Hippocampal formation (tissue), 2 donors: ENCODE data around the gene FGF8.

ENCODE experiments used
- DNase-seq, 2 donors: peaks; one replicate each; lab custom pipeline; 2025; lab: John Stamatoyannopoulos, UW

The FGF8 gene

GRCh38 chr10:101768791-101769170 is 7.1 kb downstream of the FGF8 start:
- no peak for DNase-seq

DNA sequence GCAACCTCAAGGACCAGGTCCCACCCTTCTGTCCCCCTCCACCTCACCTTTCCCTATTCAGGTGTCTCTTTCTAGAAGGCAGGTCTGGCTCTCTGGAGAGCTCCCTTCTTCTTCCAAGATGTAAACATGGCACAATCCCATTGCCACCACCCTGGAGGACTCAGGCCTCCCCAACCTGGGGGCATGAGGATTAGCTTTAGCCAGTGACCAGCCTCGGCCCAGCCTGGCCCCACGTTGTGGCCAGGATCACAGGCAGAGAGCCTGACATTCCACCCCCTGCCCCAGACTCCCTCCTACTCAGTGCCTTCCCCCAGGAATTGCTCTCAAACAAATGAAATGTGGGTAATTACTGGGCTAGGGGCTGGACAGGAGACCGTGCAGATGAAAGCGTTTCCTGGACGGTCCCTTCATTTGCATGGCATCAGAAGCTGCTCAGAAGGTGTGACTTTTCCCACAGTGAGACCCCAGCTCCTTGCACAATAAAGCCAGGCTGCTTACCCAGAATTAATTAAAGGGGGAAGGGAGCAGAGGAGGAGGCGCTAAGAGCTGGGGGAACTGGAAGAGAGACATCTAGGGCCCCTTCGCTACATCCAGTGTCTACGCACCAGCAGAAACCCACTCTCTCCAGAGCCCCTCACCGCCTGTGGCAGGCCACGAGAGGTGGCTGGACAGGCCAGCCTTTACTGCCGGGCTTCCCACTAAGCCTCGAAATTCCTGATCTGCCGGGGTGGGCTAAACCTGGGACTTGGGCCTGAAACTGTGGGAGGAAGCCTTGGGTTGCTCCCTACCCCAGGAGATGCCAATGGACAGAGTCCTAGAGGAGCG is 7.7 kb downstream of the FGF8 start:
- DNase-seq, result no peak

- DNase-seq, result no peak
Measured at GRCh38 chr10:101767600-101767945, 8.3 kb downstream of the FGF8 start.

- no peak for DNase-seq
Measured at GRCh38 chr10:101766753-101767599, 8.9 kb downstream of the FGF8 start.

GRCh38 chr10:101766306-101766705 is 9.6 kb downstream of the FGF8 start:
- no peak for DNase-seq

DNA sequence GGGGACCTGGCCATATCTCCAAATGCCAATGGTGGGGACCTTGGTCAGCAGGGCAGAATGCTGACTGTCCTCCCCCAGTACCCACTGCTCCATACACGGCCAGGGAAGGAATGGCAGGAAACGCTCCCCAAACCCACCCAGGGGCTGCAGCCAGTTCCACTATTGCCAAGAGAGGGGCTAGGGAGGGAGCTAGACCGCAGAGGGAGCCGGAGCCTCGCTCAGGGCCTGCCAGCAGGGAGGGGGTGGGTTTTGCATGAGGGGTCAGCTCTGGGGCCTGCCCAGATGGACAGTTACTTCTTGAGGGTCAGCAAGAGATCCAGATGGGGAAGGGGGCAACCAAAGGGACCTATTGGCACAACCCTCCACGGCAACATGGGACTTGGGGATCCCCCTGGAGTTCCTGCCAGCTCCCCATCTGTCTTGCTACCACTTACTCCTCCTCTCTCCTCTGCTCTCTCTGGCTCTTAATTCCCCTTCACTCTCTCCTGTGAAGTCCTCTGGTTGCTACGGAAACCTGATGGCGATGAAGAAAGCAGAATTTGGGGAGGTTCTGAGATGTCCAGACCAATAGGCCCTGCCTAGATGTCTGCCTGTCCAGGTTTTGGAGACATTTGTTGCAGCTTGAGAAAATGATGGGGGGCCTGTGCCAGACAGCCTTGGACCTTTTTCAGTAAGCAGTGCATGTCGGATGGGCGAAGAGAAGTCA is 12.6 kb downstream of the FGF8 start:
- no peak for DNase-seq

GRCh38 chr10:101762736-101763135 is 13.2 kb downstream of the FGF8 start:
- DNase-seq, result no peak

- DNase-seq, result no peak
Measured at GRCh38 chr10:101761226-101761625, 14.7 kb downstream of the FGF8 start.

DNA sequence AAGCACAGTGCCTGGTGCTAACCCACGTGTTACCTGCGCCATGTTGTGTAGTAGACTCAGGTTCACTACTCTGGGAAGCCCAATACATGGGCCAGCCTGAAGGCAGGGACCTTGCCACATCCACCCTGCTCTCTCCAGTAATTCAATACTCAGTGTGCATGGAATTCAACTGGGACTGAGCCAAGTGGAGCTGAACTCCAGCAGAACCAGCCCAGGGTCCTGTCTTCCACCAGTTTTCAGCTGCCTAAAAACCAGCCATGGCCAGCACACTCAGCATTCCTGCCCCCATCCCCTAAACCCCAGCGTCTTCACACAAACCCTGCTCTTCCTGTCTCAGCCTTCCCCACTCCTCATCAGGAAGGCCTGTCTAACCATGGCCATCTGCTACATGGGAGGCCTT is 15.4 kb downstream of the FGF8 start:
- no peak for DNase-seq

- no peak for DNase-seq
Measured at GRCh38 chr10:101759309-101760247, 16.3 kb downstream of the FGF8 start.

GRCh38 chr10:101758858-101759257 is 17.1 kb downstream of the FGF8 start:
- DNase-seq, result no peak

DNA sequence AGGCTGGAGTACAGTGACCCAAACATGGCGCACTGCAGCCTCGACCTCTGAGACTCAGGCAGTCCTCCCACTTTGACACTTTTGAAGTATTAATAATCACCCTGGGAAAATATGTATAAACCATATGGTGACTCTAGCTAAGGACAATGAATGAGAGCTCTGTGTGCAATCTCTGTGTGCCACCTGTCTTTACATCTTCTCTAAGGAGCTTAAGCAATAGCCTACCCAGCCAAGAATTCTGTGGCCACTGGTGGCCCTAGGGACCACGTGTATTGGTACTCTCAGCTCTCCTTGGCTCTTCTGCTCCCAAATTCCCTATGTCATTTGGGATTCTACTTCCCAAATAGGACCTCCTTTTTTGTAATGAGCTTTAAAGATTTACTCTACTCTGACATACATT is 23.7 kb downstream of the FGF8 start:
- no peak for DNase-seq

DNA sequence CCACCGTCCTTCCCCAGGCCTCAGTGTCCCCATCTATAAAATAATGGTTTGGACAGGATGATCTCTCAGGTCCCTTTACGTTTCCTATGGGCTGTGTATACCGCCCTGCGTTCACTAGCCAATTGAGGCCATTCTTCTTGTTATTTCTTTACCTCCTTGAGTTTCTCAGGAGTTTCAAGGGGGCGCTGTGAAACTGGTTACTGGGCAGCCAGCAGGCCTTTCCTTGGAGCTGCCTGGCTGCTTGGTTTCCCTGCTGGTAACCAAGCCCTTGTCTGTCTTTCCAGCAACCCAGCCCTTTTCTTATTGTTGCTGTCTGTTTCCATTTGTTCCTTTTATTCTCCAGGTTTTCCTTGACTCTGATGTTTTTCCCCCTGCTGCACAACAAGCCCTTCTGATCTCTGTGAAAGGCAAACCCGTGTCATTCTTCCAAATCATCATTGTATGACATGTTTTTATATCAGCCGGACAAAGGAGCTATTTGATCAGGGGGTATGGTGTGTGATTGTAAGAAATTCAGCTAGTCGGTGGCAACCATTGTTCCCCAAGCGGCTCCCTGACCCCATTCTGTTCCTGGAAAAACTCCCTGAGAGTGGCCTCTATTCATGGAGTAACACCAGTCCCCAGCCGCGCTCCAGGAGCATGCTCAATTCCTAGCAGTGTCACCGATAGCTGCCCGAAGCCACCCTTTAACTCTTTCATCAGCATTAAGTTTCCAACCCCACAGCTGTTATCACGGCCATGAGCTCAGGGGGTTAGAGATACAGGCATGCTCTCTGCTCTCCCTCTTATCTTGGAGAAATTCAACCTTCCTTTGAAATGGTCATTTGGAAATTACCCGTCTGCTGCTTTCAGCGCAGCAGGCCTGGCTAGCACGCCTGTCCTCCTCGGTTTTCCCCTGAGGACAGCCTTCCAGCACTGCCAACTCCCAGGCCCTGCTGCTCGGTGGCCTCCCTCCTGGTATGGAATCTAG is 26.6 kb downstream of the FGF8 start:
- no peak for DNase-seq

GRCh38 chr10:101748496-101748895 is 27.4 kb downstream of the FGF8 start:
- DNase-seq, result no peak

DNA sequence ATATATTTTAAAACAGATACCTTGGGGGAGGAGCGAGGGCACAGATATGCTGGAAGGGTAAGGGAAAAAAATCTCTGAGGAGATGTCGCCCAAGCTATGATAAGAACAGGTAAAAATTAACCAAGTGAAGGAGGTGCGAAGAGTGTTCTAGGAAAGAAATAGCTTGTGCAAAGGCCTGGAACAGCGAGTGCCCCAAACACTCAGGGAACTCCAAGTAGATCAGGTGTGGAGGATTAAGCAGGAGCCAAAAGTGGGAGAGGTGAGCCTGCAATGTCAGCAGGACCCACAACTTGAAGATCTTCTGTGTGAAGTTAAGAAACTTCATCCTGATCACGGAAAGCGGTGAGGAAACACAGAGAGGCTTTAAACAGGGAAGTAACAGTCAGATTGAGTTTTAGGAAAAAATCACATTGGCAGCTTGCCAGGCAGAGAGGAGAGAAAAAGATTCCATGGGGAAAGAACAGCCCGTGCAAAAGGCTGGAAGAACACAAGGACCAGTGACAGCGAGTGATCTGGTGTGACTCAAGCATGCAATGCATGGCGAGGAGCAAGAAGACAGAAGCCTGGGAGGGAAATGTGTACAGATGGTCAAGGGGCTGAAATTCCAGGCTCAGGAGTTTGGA is 30.7 kb downstream of the FGF8 start:
- no peak for DNase-seq

GRCh38 chr10:101744267-101744666 is 31.6 kb downstream of the FGF8 start:
- no peak for DNase-seq

DNA sequence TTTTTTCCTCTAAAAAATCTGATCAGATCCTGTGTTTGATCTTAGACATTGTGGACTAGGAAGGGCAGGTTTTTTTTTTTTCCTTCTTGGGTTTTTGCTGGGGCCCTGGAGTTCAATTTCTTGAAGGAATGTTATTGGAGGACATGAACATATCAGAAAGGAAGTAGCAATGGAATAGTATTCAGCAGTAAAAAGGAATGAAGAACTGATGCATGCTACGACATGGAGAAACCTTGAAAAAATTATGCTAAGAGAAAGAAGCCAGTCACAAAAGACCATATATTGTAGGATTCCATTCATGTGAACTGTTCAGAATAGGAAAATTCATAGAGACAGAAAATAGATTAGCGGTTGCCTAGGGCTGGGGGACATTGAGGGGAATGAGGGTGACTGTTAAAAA is 34.0 kb downstream of the FGF8 start:
- no peak for DNase-seq

- no peak for DNase-seq
Measured at GRCh38 chr10:101736666-101737065, 39.2 kb downstream of the FGF8 start.

GRCh38 chr10:101732096-101732495 is 43.8 kb downstream of the FGF8 start:
- no peak for DNase-seq

DNA sequence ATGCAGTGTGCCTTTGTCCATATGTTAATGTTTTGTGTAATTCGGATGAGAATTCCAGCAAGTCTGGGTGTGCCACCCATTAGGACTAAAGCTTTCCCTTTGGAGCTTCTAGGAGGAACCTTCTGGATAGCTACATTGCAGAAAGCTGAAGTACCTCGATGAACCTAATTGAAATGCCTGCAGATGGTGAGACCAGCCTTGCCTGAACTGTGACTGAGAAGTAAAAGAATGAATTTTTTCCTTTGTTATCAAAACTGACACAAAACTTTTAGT is 49.9 kb downstream of the FGF8 start:
- no peak for DNase-seq
